OCI-LY7 (cell line): ENCODE results near the gene SPATA7. TPM values are rescaled to one million over a fixed set of nuclear protein-coding genes. Genes with fewer than 3 reads are reported as not detected.

Source experiments
- BruUV-seq: library from RNA; stranded (reverse); fragments of 400-500 nt; replicated peaks from 2 replicates; lab custom pipeline; 2021; lab: Mats Ljungman, UMichigan
- CTCF ChIA-PET: fragments of 300-600 bp; sonication (Branson Sonifier 250); formaldehyde crosslinking; loops from one replicate; lab custom pipeline; 2022; ENCODE audit warnings: antibody characterized with exemption; ENCODE audit not compliant: unreplicated experiment; lab: Charles Lee
- POLR2A ChIA-PET: fragments of 300-600 bp; sonication (Branson Sonifier 250); formaldehyde crosslinking; loops from one replicate; lab custom pipeline; 2022; ENCODE audit warnings: antibody characterized with exemption; lab: Charles Lee
- DNase-seq: peaks from one replicate; pipeline ENCODE4 v3.0.0-alpha.2; 2015; ENCODE audit warnings: low spot score
- H2AFZ ChIP-seq: fragments of 200-600 bp; sonication (generic), shearing (Covaris generic); 2 replicates; pipeline ENCODE4 v1.6.1; 2014; ENCODE audit warnings: mild to moderate bottlenecking, antibody characterized with exemption, low read length, moderate library complexity
- H3K27ac ChIP-seq: fragments of 200-600 bp; sonication (generic); 2 replicates; pipeline ENCODE4 v1.5.1; 2014; ENCODE audit warnings: mixed run types, low read depth, mild to moderate bottlenecking, moderate library complexity, low read length, inconsistent platforms; ENCODE audit not compliant: poor library complexity, severe bottlenecking
- H3K36me3 ChIP-seq: fragments of 200-600 bp; sonication (generic); 2 replicates; pipeline ENCODE4 v1.6.1; 2014; ENCODE audit warnings: mild to moderate bottlenecking, antibody characterized with exemption, low read length, moderate library complexity, mixed read lengths; ENCODE audit not compliant: insufficient read depth
- H3K4me1 ChIP-seq: fragments of 200-600 bp; sonication (generic); 2 replicates; pipeline ENCODE4 v1.5.1; 2014; ENCODE audit warnings: mild to moderate bottlenecking, low read length; ENCODE audit not compliant: insufficient read depth, poor library complexity, severe bottlenecking
- H3K4me2 ChIP-seq: fragments of 200-600 bp; sonication (generic); 2 replicates; pipeline ENCODE4 v1.6.1; 2014; ENCODE audit warnings: mild to moderate bottlenecking, low read length
- H3K4me3 ChIP-seq: fragments of 200-600 bp; sonication (generic); 2 replicates; pipeline ENCODE4 v1.5.1; 2014; ENCODE audit warnings: mild to moderate bottlenecking, low read depth, low read length; ENCODE audit not compliant: poor library complexity, severe bottlenecking
- H3K79me2 ChIP-seq: fragments of 200-600 bp; sonication (generic); 2 replicates; pipeline ENCODE4 v1.6.1; 2016; ENCODE audit warnings: low read depth, mild to moderate bottlenecking, low read length, moderate library complexity, mixed read lengths; ENCODE audit not compliant: insufficient read depth
- H3K9me2 ChIP-seq: fragments of 200-600 bp; sonication (generic); 2 replicates; pipeline ENCODE4 v1.6.1; 2016; ENCODE audit warnings: mild to moderate bottlenecking, low read length, mixed read lengths; ENCODE audit not compliant: insufficient read depth
- H3K9me3 ChIP-seq: fragments of 200-600 bp; sonication (generic); 2 replicates; pipeline ENCODE4 v1.6.1; 2014; ENCODE audit warnings: mild to moderate bottlenecking, mixed run types, low read length, mixed read lengths
- H4K20me1 ChIP-seq: fragments of 200-600 bp; sonication (generic); 2 replicates; pipeline ENCODE4 v1.6.1; 2014; ENCODE audit warnings: mild to moderate bottlenecking, antibody characterized with exemption, low read length, moderate library complexity, mixed read lengths; ENCODE audit not compliant: insufficient read depth
- CTCF ChIP-seq: fragments of 200-600 bp; sonication (generic); conservative IDR thresholded peaks from 2 replicates; pipeline ENCODE4 v1.5.1; 2014; ENCODE audit warnings: mild to moderate bottlenecking, antibody characterized with exemption, low read length, moderate library complexity, mixed read lengths
- EZH2phosphoT487 ChIP-seq: fragments of 200-600 bp; sonication (generic); IDR thresholded peaks from 2 replicates; pipeline ENCODE4 v1.6.1; 2018; ENCODE audit warnings: low read depth, borderline replicate concordance, mild to moderate bottlenecking, mixed run types, antibody characterized with exemption, low read length, moderate library complexity, mixed read lengths
- intact Hi-C: fragments of 100-400 bp; cut with micrococcal nuclease; formaldehyde crosslinking; loops from one replicate; pipeline ENCODE4 v1.10.0; 2022; ENCODE audit not compliant: unreplicated experiment
- total RNA-seq, 2 experiments: library from RNA; depleted of rRNA in 1 of 2; stranded (reverse); fragments of >200 nt in 1 of 2; shearing (Covaris generic) in 1 of 2; gene quantifications; 2 replicates each; pipeline ENCODE4 v1.2.3, GENCODE V29; 2014 to 2022

The SPATA7 gene
- total RNA-seq, 2 experiments from 2014 or later: 6.3 to 10.3 TPM

- no peak for DNase-seq
- Histone ChIP-seq H3K4me2 (no peak overlapping the region), H3K9me2 (no peaks in the 10 kb centered on the region), H3K27ac (no peak overlapping the region), H3K9me3 (no peaks in the 10 kb centered on the region), H4K20me1 (no peaks in the 10 kb centered on the region), H3K4me1 (no peaks in the 10 kb centered on the region), H2AFZ (no peak overlapping the region), H3K36me3 (no peaks in the 10 kb centered on the region), H3K79me2 (no peaks in the 10 kb centered on the region), H3K4me3 (no peak overlapping the region)
- POLR2A ChIA-PET: interaction anchor here (0.7 kb wide), 1 partner anchor 8 kb away, joined by 3 read pairs; no protein-coding TSS in a partner anchor
- no TSS peak for BruUV-seq
- intact Hi-C loops: no loop called here
- CTCF ChIA-PET: no interaction called here
- no peak for TF ChIP-seq EZH2phosphoT487
- TF ChIP-seq CTCF: no peak
These were observed 26.0 kb upstream of the SPATA7 start for GRCh38 chr14:88359500-88359899.

GRCh38 chr14:88363644-88364043 lies 21.8 kb upstream of the SPATA7 start:
- Histone ChIP-seq H3K4me1 (no peaks in the 10 kb centered on the region), H3K27ac (no peak overlapping the region), H3K79me2 (no peaks in the 10 kb centered on the region), H3K9me3 (no peaks in the 10 kb centered on the region), H3K9me2 (no peaks in the 10 kb centered on the region), H4K20me1 (no peaks in the 10 kb centered on the region), H3K36me3 (no peaks in the 10 kb centered on the region), H3K4me3 (no peak overlapping the region), H3K4me2 (no peak overlapping the region), H2AFZ (no peak overlapping the region)
- TF ChIP-seq EZH2phosphoT487 (no peak), CTCF (no peak)
- ChIA-PET POLR2A (interaction anchor here (1.0 kb wide), 2 partner anchors 33 to 239 kb away, joined by 3 read pairs; no protein-coding TSS in a partner anchor), CTCF (no interaction called here)
- no peak for DNase-seq
- intact Hi-C loops: no loop called here
- no TSS peak for BruUV-seq

GRCh38 chr14:88364710-88365413 lies 20.6 kb upstream of the SPATA7 start:
- H3K27ac ChIP-seq: no peak overlapping the region
- H3K4me1 ChIP-seq: no peaks in the 10 kb centered on the region
- intact Hi-C loops: no loop called here
- BruUV-seq: no TSS peak
- no peaks in the 10 kb centered on the region for H3K79me2 ChIP-seq
- H2AFZ ChIP-seq: no peak overlapping the region
- H4K20me1 ChIP-seq: no peaks in the 10 kb centered on the region
- POLR2A ChIA-PET: interaction anchor here (2.3 kb wide), 1 partner anchor 11 kb away, joined by 7 read pairs; no protein-coding TSS in a partner anchor
- H3K4me2 ChIP-seq: no peak overlapping the region
- H3K4me3 ChIP-seq: no peak overlapping the region
- CTCF ChIA-PET: no interaction called here
- TF ChIP-seq CTCF (no peak), EZH2phosphoT487 (no peak)
- no peaks in the 10 kb centered on the region for H3K36me3 ChIP-seq
- DNase-seq: no peak
- no peaks in the 10 kb centered on the region for H3K9me3 ChIP-seq
- H3K9me2 ChIP-seq: no peaks in the 10 kb centered on the region
